ENCODE data around the gene IQCN. TPM values are rescaled to one million over a fixed set of nuclear protein-coding genes. Genes with fewer than 3 reads are reported as not detected.

Gene IQCN
- total and polyA plus RNA-seq, 10 of the 15 experiments (the other 5 are each of a cell fraction or from before 2014, with no cell fraction given), result 0.01 to 0.54 (median 0.23) TPM; not detected in 3

GRCh38 chr19:18298601-18299000 is 24.3 kb upstream of the IQCN start:
- 52% methylated on average over 6 of the region's 6 CpGs for WGBS (ENCODE audit: insufficient coverage, insufficient replicate concordance, low lambda C conversion rate, missing lambda C conversion rate)
- DNase-seq (ENCODE audit: low read depth, low spot score) (no peak), ATAC-seq (no peak), FAIRE-seq (no peak)
- Histone ChIP-seq H3K27me3 (replicated peaks in 1 of 2; ENCODE audit: control insufficient read depth in 2 of 2, insufficient read depth in 2 of 2, low read length in 1 of 2) (no peaks in the 10 kb centered on the region; a peak in 1 of 4 replicates), H2AFZ (ENCODE audit: control insufficient read depth, low read depth, low read length) (no peak overlapping the region), H3K4me3 (no peak overlapping the region), H3K36me3 (ENCODE audit: control insufficient read depth in 2 of 2, insufficient read depth in 2 of 2, low read length in 1 of 2) (no peaks in the 10 kb centered on the region), H4K20me1 (ENCODE audit: control insufficient read depth, insufficient read depth) (no peaks in the 10 kb centered on the region), H3K4me1 (ENCODE audit: control insufficient read depth, insufficient read depth, low read length) (peaks cover 2% of the 10 kb centered on the region; the same call in 1 of the 2 replicates), H3K4me2 (ENCODE audit: control insufficient read depth, insufficient read depth) (no peak overlapping the region), H3K27ac (ENCODE audit: control insufficient read depth, insufficient read depth) (no peak overlapping the region), H3K79me2 (ENCODE audit: control insufficient read depth, insufficient read depth, low read length) (peaks cover 5% of the 10 kb centered on the region), H3K9ac (ENCODE audit: control insufficient read depth, insufficient read depth, low read length) (no peak overlapping the region), H3K9me3 (replicated peaks; ENCODE audit: control insufficient read depth, insufficient read depth, low read length) (no peaks in the 10 kb centered on the region; the same call in 2 of the 3 replicates)
- ChIA-PET RAD21 (ENCODE audit: unreplicated experiment) (no interaction called here), POLR2A (interaction anchor here (1.5 kb wide), 1 partner anchor 18 kb away, joined by 3 read pairs; the partner anchor contains the start of gene JUND), CTCF (no interaction called here), SMC1A (ENCODE audit: uncharacterized antibody, unreplicated experiment) (interaction anchor here (1.0 kb wide), 1 partner anchor 23 kb away, joined by 3 read pairs; no protein-coding TSS in a partner anchor)
- TF ChIP-seq, protein P1, sequence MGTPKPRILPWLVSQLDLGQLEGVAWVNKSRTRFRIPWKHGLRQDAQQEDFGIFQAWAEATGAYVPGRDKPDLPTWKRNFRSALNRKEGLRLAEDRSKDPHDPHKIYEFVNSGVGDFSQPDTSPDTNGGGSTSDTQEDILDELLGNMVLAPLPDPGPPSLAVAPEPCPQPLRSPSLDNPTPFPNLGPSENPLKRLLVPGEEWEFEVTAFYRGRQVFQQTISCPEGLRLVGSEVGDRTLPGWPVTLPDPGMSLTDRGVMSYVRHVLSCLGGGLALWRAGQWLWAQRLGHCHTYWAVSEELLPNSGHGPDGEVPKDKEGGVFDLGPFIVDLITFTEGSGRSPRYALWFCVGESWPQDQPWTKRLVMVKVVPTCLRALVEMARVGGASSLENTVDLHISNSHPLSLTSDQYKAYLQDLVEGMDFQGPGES (IDR thresholded peaks at IDR 0.05), result no peak
- no peak for TF ChIP-seq HDAC2 (IDR thresholded peaks at IDR 0.05)
- no peak for TF ChIP-seq STAT1 (conservative IDR thresholded peaks at IDR 0.05)
- no peak for TF ChIP-seq JUNB (IDR thresholded peaks at IDR 0.05)
- TF ChIP-seq SMARCA5 (IDR thresholded peaks at IDR 0.05), result no peak
- no peak for TF ChIP-seq FOS (IDR thresholded peaks at IDR 0.05; ENCODE audit: borderline replicate concordance, extremely low read depth, insufficient read length)
- no peak for TF ChIP-seq MTA3 (IDR thresholded peaks at IDR 0.05; ENCODE audit: borderline replicate concordance, low read length)
- TF ChIP-seq ZNF274 (IDR thresholded peaks at IDR 0.05; ENCODE audit: insufficient read depth, insufficient read length), result no peak
- TF ChIP-seq FOXK2 (IDR thresholded peaks at IDR 0.05), result no peak
- no peak for TF ChIP-seq CREM (IDR thresholded peaks at IDR 0.05; ENCODE audit: low read depth)
- no peak for TF ChIP-seq ZZZ3 (IDR thresholded peaks at IDR 0.05; ENCODE audit: control insufficient read depth, insufficient read length, low read depth)
- no peak for TF ChIP-seq KAT2A (conservative IDR thresholded peaks at IDR 0.05; ENCODE audit: control insufficient read depth, low read depth, low read length)
- TF ChIP-seq IKZF1 (conservative IDR thresholded peaks at IDR 0.05), result no peak
- TF ChIP-seq CBX5 (IDR thresholded peaks at IDR 0.05; ENCODE audit: low read depth), result no peak
- TF ChIP-seq CTCF (IDR thresholded peaks at IDR 0.05 in 2 of 3, conservative IDR thresholded peaks at IDR 0.05 in 1 of 3; ENCODE audit: control insufficient read depth in 2 of 3, extremely low read depth in 1 of 3, insufficient read depth in 1 of 3, low read depth in 3 of 3, low read length in 3 of 3), result no peak
- TF ChIP-seq, protein P2, sequence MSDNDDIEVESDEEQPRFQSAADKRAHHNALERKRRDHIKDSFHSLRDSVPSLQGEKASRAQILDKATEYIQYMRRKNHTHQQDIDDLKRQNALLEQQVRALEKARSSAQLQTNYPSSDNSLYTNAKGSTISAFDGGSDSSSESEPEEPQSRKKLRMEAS (IDR thresholded peaks at IDR 0.05; ENCODE audit: low read depth, low read length), result no peak
- TF ChIP-seq SMAD1 (IDR thresholded peaks at IDR 0.05; ENCODE audit: low read depth, partially characterized antibody), result no peak
- no peak for TF ChIP-seq NFYB (IDR thresholded peaks at IDR 0.05; ENCODE audit: insufficient read depth, low read depth, low read length)
- TF ChIP-seq CHD4 (IDR thresholded peaks at IDR 0.05), result no peak
- TF ChIP-seq DPF2 (IDR thresholded peaks at IDR 0.05), result no peak
- intact Hi-C loops (cut with micrococcal nuclease; ENCODE audit: unreplicated experiment), result no loop called here
- in situ Hi-C loops (cut with MboI), result no loop called here
- no TSS peak for BruUV-seq (replicated peaks)
